ENCODE data around the gene SLC6A9.

The SLC6A9 gene

GRCh38 chr1:43983253-43983899 lies 47.9 kb downstream of the SLC6A9 start:
- no peak for DNase-seq (ENCODE audit: low read depth in 2 of 2)

GRCh38 chr1:43982808-43983207 lies 48.5 kb downstream of the SLC6A9 start:
- no peak for DNase-seq (ENCODE audit: low read depth in 2 of 2)

- DNase-seq (ENCODE audit: low read depth in 2 of 2): no peak
Observed at GRCh38 chr1:43982241-43982640, 49.0 kb downstream of the SLC6A9 start.

DNA sequence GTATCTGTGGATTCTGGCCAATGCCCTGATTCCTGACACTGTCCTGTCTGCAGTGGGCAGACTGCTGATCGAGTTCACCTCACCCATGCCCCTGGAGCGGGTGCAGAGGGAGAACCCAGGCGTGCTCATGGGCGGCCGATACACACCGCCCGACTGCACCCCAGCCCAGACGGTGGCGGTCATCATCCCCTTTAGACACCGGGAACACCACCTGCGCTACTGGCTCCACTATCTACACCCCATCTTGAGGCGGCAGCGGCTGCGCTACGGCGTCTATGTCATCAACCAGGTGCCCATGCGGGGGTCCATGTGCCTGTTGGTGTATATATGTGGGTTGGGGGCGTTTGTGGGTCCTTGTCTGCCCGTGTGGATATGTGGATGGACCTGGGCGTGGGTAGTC lies 49.6 kb downstream of the SLC6A9 start:
- DNase-seq (ENCODE audit: low read depth in 2 of 2): no peak

DNA sequence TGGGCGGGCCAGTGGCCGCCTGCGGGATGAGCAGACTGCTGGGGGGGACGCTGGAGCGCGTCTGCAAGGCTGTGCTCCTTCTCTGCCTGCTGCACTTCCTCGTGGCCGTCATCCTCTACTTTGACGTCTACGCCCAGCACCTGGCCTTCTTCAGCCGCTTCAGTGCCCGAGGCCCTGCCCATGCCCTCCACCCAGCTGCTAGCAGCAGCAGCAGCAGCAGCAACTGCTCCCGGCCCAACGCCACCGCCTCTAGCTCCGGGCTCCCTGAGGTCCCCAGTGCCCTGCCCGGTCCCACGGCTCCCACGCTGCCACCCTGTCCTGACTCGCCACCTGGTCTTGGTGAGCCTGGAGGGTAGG lies 50.1 kb downstream of the SLC6A9 start:
- no peak for DNase-seq (ENCODE audit: low read depth in 2 of 2)

GRCh38 chr1:43980255-43981134 lies 50.8 kb downstream of the SLC6A9 start:
- DNase-seq (ENCODE audit: low read depth in 2 of 2): no peak

- no peak for DNase-seq (ENCODE audit: low read depth in 2 of 2)
Observed at GRCh38 chr1:43979528-43980254, 51.6 kb downstream of the SLC6A9 start.

- DNase-seq (ENCODE audit: low read depth in 2 of 2): no peak
Observed at GRCh38 chr1:43979261-43979527, 52.1 kb downstream of the SLC6A9 start.

GRCh38 chr1:43978551-43979260 lies 52.6 kb downstream of the SLC6A9 start, which contains the start of gene B4GALT2:
TSS of gene B4GALT2 (plus strand) at chr1:43979210. CDS start at chr1:43981161, 1,951 bp downstream.
- DNase-seq (ENCODE audit: low read depth in 2 of 2): no peak

GRCh38 chr1:43978264-43978550 lies 53.1 kb downstream of the SLC6A9 start:
- DNase-seq (ENCODE audit: low read depth in 2 of 2): no peak

DNA sequence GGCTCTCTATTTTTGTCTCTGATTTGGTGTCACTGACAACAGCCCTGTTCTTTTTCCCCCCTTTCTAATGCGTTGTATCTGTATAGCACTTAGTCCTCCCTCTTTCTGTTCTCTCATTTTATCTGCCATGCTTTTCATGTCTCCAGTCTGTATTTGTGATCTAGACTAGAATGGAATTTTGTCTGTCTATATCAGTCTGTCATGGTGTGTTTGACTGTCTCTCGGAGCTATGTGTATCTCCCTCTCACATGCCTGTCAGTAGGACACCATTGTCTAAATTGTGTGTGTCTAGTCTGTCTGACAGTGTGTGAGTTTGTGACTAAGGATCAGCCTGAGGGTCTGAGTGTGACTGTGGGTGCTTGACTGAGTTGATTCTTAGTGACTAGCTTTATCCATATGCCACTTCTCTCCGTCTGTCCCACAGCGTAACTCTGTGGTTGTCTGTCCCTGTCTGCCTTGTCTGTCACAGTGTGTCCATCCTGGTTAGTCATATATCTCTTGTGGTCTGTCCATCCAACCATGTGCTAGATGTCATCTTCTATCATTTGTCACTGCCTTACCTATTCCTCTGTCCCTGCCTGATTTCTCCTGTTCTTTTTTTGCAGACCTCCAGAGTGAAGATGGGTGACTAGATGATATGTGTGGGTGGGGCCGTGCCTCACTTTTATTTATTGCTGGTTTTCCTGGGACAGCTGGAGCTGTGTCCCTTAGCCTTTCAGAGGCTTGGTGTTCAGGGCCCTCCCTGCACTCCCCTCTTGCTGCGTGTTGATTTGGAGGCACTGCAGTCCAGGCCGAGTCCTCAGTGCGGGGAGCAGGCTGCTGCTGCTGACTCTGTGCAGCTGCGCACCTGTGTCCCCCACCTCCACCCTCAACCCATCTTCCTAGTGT lies 53.6 kb downstream of the SLC6A9 start:
- DNase-seq (ENCODE audit: low read depth in 2 of 2): no peak

DNA sequence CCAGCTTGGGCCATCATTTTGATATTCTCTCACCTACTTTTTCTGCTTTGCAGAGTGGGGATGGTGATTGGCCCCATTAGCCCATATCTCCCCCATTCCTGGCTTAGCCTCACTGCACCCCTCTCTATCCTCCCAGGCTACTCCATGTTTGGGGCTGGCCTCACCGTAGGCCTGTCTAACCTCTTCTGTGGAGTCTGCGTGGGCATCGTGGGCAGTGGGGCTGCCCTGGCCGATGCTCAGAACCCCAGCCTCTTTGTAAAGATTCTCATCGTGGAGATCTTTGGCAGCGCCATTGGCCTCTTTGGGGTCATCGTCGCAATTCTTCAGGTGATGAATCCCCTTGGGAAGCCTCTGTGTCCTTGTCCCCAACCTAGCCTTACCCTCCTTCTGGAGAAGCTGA lies 54.4 kb downstream of the SLC6A9 start:
- DNase-seq (ENCODE audit: low read depth in 2 of 2): no peak

DNA sequence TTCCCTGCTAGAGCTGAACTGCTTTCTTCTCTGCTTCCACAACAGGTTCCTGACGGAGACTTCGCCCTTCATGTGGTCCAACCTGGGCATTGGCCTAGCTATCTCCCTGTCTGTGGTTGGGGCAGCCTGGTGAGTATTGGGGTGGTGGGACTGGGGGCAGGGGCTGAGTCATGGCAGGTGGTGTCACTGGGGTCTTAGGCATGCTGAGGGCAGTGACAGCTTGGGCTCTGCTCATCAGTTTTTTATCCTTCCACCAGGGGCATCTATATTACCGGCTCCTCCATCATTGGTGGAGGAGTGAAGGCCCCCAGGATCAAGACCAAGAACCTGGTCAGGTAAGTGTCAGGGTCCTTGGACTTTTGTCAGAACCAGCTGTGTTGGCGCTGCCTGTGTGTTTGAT lies 55.2 kb downstream of the SLC6A9 start:
- DNase-seq (ENCODE audit: low read depth in 2 of 2): no peak

GRCh38 chr1:43975249-43975961 lies 55.9 kb downstream of the SLC6A9 start:
- no peak for DNase-seq (ENCODE audit: low read depth in 2 of 2)

- peak; percentile 92 to 93 for DNase-seq (ENCODE audit: low read depth in 2 of 2)
Observed at GRCh38 chr1:43974443-43975248, 56.6 kb downstream of the SLC6A9 start, which contains the start of gene ATP6V0B. TSS of gene ATP6V0B (plus strand) at chr1:43974960. CDS start at chr1:43975041, 81 bp downstream.

GRCh38 chr1:43973981-43974442 lies 57.2 kb downstream of the SLC6A9 start:
- DNase-seq (ENCODE audit: low read depth in 2 of 2): no peak

GRCh38 chr1:43971336-43971980 lies 59.8 kb downstream of the SLC6A9 start:
- DNase-seq (ENCODE audit: low read depth in 2 of 2): no peak

DNA sequence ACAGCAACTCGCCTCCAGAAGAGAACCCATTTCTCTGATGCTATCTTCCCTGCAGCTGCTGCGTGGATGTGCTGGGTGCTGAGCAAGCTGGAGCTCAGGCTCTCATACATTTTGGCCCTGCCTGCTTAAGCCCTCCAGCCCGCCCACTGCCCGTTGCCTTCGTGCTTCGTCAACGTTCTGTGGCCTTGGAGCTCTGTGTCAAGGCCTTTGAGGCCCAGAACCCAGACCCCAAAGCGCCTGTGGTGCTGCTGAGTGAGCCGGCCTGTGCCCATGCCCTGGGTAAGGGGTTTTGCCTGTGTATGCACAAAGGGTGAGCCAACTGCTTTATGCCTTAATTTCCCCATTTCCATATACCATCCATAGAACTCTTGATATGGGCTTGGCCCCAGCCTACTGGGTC lies 60.4 kb downstream of the SLC6A9 start:
- no peak for DNase-seq (ENCODE audit: low read depth in 2 of 2)

DNA sequence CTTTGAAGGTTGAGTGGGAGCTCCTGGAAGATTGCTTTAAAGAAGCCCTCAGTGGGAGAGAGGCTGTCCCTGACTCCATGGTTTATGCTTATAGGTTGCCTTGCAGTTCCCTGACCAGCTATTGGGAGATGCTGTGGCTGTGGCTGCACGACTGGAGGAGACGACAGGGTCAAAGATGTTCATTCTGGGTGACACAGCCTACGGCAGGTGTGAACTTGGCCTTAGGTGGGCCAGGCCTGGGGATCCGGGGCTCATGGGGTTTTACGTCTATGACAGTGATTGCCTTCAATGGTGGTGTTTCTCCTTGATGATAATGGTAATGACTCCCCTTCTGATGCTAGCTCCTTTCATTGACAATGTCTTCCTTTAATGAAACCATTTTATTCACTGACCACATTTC lies 60.8 kb downstream of the SLC6A9 start:
- DNase-seq (ENCODE audit: low read depth in 2 of 2): no peak
